Kidney epithelial cell (primary cell): ENCODE data around the gene GMCL1. TPM values are rescaled to one million over a fixed set of nuclear protein-coding genes. Genes with fewer than 3 reads are reported as not detected.

Experiments
- DNase-seq: peaks from one replicate; pipeline ENCODE4 v3.0.0-alpha.2; 2010; ENCODE audit warnings: low read depth
- H3K27me3 ChIP-seq: 2 replicates; pipeline ENCODE4 v1.6.0; 2011; ENCODE audit warnings: low read length; ENCODE audit not compliant: control insufficient read depth, insufficient read depth
- H3K36me3 ChIP-seq: 2 replicates; pipeline ENCODE4 v1.5.1; 2011; ENCODE audit warnings: low read length; ENCODE audit not compliant: control insufficient read depth, insufficient read depth
- H3K4me3 ChIP-seq: 2 replicates; pipeline ENCODE4 v1.5.1; 2011; ENCODE audit warnings: low read depth, mild to moderate bottlenecking, control low read depth, low read length
- CTCF ChIP-seq: IDR thresholded peaks from 2 replicates; pipeline ENCODE4 v1.5.1; 2011; ENCODE audit warnings: mild to moderate bottlenecking, moderate library complexity, low read length, control low read depth, inconsistent platforms; ENCODE audit not compliant: insufficient read depth, poor library complexity, severe bottlenecking
- total RNA-seq: library from RNA; depleted of rRNA; stranded (reverse); fragments of >200 nt; gene quantifications from 2 replicates; pipeline ENCODE4 v1.2.3, GENCODE V29; 2015

GMCL1 gene
- total RNA-seq, 1 donor from 2014 or later: 12.2 TPM

DNA sequence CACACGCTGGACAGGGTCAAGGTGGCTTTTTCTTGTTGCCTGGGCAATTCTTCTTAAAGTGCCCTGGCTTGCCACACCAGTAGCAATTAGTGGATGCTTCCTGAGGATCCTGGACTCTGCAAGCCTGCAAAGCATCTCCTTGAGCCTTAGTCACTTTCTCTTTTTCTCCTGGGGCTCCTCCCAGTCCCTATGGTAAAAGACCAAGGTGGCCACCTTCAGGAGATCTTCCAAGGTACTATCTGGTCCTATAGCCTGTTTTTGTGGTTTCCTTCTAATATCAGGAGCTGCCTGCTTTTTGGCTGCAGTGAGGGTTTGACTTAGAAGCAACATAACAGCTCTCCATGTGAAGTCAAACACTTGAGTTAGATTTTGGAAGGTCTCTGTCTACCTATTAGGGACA is 33.3 kb upstream of the GMCL1 start:
- Histone ChIP-seq H3K4me3 (no peak overlapping the region), H3K27me3 (no peaks in the 10 kb centered on the region), H3K36me3 (no peaks in the 10 kb centered on the region)
- no peak for DNase-seq
- TF ChIP-seq CTCF: no peak

DNA sequence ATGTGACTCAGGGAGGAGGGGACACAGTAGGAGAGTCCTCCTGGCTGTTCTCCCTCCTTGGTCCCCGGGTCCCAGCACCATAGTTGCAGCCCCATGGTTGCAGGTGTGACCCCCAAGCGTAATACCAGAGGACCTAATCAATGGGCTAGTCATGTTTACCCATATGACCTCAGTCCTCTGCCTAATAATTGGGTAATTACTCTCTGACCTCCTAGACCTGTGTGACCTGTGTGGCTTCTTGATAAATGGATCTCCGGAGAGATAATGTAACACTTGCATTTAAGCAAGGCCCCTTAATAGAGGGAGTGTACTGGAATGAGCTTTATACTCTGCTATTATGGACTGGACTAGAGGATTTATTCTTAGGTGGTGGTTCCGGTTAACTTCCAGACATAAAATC is 32.2 kb upstream of the GMCL1 start:
- Histone ChIP-seq H3K36me3 (no peaks in the 10 kb centered on the region), H3K27me3 (no peaks in the 10 kb centered on the region), H3K4me3 (no peak overlapping the region)
- TF ChIP-seq CTCF: no peak
- no peak for DNase-seq

GRCh38 chr2:69797836-69798289 is 31.6 kb upstream of the GMCL1 start:
- peak overlapping the region; percentile 30 for H3K4me3 ChIP-seq

GRCh38 chr2:69798290-69798908 is 31.1 kb upstream of the GMCL1 start:
- peak; percentile 63 for DNase-seq
- no peak for TF ChIP-seq CTCF
- no peaks in the 10 kb centered on the region for H3K27me3 ChIP-seq
- H3K4me3 ChIP-seq: peak overlapping the region; percentile 30
- no peaks in the 10 kb centered on the region for H3K36me3 ChIP-seq

More at GRCh38 chr2:69797836-69798289, 31.6 kb upstream of the GMCL1 start:
- Histone ChIP-seq H3K36me3 (no peaks in the 10 kb centered on the region), H3K27me3 (no peaks in the 10 kb centered on the region)
- no peak for TF ChIP-seq CTCF
- no peak for DNase-seq

DNA sequence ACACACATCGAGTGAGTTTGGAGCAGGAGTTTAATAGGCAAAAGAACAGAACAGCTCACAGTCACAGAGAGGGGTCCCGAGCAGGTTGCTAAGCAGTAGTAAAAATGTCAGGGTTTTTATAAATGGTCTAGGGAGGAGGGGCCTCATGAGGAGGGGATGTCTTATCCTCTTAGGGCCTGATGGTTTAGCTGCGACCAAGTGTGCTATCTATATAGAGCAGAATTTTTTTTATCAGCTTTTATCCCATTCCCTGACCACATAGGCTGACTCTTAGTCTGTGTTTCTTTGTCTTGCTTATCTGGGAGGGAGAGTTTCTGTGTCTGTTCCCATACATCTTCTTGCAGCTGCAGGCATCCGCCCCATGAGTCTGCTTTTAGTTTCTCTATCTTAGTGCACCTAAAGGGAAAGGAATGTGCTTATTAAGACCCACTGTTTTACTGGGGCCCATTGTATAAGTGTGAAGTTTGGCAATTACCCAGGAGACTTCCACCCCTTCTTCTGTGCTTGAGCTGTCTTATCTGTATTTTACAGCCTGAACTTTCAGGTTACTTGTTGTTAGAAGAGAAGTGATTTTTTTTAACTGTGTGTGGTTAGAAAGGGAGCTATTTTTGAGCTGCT is 30.4 kb upstream of the GMCL1 start:
- no peak for TF ChIP-seq CTCF
- H3K27me3 ChIP-seq: no peaks in the 10 kb centered on the region
- peak overlapping the region; percentile 30 for H3K4me3 ChIP-seq
- DNase-seq: peak; percentile 52
- H3K36me3 ChIP-seq: no peaks in the 10 kb centered on the region
